ENCODE data around the gene SF1.

Gene SF1

DNA sequence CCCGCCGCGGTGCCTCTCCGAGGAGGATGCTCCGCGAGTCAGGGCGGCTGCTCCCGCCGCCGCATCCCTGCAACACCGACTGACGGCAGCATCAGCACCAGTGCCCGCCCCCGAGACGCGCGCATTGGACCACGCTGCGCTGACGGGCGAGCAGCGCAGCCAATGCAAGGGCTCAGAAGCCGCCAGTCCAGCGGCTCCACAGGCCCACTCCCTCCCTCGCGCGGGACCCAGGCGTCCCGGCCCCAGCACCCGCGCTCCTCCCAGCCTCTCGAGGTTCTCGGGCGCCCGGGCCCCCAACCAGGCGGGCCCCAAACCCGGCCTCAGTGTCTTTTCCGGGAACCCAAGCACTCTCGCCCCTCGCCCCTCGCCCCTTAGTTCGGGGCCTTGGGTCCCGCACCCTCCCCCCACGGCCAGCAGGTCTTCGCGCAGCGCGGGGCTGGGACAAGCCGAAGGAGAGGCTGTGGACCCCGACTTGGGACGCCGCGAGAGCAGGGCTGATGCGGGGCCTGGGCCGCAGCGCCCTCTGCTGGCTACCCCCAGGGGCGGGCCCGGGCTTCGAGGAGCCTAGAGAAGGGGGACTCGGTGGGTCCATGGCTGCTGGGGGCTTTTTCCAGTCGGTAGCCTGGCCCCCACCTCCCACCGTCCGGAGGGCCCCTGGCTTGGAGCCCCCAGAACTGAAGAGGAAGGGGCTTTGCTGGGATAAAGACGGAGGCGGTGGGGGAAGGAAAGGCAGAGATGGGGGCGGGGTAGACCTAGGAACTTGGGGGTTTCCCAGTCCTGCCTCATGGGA is 55.0 kb downstream of the SF1 start, which contains the start of gene NRXN2:
Gene NRXN2, minus strand, starts transcription at position 81 of the 790 bp plus-strand sequence. CDS start 9,498 bp downstream, outside the sequence.
- peak; percentile 70 to 76 (median 72) for DNase-seq

DNA sequence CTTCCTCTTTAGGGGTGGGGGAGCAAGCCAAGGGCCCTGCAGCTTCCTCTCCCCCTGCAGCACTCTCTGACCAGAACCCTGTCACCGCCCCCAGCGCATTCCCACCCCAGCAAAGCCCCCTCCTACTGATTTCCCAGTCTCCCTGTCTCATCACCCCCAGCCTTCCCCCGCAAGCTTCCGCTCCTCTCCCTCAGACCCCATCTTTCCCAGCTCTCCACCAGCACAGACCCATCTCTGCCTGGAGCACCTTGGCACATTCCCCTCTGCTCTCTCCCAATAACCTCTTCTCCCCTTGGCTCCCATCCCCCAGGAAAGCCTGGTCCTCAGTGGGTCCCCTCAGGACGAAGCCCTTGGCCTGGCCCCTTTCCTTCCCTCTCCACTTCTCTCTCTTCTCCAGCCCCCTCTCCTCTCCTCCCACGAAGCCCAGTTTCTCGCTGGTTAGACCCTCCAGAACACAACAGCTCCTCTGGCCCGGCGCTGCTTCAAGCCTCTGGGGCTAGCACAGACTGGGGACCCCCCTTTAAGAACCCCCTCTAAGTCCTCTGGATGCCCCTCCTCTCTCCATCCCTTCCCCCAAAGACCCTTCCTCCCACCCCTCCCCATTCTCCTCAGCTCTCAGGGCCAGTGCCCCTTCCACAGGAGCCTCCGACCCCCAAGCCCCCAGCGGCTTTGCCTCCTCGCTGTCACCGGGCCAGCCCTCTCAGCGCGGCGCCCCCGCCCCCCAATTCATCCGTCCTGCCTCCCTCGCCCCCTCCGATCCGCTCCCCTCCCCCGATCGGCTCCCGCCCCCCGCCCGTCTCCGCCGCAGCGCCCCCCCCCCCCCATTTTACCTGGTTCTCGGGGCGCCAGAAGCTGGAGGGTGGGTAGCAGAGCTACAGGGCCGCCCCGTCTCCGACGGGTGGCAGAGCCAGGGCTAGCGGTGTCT is 55.9 kb downstream of the SF1 start:
- DNase-seq, result no peak

DNA sequence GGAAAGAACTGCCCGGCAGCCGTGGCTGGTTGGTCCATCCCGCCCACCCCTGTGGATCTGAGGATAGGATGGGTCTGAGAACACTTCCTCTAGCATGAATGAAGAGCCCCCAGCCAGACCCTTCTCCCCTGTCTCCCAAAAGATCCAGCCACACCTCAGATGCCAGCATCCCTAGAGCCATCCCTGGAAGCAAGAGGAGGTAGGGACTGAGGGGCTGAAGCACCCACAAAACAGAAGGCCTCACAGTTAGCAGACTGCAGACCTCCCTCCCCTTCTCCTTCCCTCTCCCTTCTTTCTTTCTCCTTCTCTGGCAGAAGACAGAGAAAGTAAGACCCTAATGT is 57.0 kb downstream of the SF1 start:
- no peak for DNase-seq

DNA sequence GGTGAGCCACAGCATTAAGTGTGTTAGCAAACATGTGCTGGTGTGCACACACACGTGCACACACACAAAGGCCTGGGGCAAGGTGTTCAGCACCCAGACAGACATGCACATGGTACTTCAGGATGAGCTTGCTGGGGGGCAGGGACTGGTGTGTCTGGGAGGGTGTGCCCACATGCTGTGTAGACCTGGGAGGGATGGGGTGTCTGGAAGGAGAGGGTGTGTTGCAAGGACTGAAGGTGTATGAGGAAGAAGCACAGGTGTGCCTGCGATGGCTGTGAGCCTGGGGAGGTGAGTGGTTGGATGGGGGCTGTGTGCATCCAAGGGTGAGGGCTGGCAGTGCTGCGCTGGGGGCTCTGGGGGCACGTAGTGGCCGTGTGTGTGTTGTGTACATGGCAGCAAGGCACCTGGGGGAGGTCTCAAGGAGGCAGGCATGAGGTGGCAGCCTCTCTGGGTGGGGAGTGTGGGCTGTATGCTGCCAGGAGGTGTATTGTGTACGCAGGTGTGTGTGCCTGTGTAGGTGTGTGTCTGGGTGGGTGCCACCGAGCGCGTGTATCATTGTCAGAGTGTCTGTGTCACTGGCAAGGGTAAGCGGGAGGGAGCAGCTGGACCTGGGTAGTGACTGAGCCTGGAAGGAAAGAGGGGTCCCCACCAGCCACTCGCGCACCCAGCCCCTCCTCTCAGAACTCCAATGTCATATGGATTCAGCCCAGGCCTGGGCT is 57.5 kb downstream of the SF1 start:
- DNase-seq, result no peak

DNA sequence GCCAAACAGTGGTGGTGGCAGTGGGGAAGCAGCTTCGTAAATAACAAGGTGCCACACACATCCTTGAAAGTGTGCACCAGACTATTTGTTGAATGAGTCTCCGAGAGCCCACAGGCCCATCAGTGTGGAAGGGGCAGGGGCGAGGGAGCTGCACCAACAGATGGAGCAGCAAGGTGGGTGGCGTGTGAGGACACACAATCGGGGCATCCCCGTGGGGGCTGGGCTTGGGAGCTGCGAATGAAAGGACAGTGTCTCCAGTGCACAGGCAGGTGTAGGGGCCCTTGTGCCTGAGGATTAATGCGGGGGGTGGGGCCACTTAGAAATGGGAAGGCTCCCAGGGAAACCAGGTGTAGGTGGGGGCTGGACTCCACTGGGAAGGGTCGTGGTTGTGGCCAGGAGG is 58.2 kb downstream of the SF1 start:
- no peak for DNase-seq

DNA sequence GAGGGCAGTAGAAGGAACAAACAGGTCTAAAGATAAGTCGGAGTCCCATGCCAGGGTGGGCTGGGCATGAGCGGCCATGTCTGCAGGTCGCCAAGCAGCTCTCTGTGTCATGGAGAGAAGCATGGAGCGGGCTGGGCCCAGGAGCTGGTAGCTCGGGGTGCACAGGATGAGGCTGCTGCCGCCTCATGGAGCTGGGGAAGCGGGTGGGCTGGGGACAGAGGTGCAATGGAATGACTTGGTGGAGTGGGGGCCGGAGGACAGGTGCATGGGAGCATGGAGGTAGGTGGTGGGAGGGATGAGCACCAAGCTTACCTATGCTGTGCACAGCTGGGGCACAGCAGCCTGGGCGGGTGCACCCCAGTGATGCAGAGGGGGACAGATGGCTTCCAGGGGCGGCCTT is 58.9 kb downstream of the SF1 start:
- no peak for DNase-seq

DNA sequence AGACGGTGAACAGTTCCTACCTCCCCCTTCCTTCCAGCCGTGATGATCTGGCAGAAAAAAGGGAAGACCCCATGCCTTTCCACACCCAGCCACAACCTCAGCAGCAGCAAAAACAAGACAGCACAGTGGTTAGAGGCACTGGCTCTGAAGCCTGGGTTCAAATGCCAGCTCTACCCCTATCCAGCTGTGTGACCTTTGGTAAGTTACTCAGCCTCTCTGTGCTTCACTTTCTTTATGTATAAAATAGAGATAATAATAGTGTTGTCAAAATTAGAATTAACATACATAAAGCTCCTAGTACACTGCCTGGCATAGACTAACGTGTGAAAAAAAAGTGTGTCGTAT is 59.6 kb downstream of the SF1 start:
- DNase-seq, result no peak

DNA sequence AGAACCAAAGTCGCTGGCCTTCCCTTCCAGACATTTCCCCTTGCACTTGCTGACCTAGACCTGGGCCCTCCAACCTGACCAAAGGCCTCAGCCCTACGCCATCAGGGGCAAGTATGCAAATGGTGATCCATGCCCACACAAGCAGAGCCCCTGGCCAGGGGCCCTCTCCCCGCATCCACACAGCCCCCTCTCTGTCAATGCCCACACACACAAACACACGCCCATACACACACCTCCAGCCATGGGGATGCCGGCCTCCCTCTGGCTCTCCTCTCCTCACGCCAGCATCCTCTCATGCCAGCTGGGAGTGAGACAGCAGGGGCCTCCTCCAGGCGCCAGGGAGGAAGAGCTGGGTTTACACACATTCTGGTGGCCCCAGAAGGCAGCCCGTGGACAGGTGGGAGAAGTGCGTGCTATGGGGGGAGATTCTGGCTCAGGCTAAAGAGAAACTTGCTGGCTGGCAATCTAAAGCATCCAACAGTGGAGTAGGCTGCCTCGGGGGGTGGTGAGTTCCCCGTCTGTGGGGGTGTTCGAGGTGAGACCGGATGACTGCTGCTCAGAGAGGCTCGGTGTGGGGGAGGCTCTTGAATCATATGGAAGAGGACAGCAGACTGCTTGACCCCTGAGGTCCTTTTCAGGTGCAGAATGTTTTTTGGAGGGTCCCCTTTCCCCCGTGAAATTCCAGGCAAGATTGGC is 60.1 kb downstream of the SF1 start:
- DNase-seq, result no peak

DNA sequence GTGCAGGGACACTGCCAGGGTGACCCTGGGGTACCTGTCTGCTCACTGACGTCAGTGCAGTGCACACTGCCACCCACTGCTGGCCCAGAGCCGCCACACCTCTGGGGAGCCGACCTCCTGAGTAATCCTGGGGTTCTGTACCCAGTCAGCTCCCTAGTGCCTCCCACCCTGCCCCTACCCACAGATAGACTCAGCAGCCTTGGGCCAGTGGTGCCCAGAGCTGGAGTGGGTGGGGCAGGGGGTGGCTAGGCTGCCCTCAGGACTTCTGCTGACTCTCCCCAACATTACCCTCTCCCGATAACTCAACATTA is 61.1 kb downstream of the SF1 start:
- no peak for DNase-seq

DNA sequence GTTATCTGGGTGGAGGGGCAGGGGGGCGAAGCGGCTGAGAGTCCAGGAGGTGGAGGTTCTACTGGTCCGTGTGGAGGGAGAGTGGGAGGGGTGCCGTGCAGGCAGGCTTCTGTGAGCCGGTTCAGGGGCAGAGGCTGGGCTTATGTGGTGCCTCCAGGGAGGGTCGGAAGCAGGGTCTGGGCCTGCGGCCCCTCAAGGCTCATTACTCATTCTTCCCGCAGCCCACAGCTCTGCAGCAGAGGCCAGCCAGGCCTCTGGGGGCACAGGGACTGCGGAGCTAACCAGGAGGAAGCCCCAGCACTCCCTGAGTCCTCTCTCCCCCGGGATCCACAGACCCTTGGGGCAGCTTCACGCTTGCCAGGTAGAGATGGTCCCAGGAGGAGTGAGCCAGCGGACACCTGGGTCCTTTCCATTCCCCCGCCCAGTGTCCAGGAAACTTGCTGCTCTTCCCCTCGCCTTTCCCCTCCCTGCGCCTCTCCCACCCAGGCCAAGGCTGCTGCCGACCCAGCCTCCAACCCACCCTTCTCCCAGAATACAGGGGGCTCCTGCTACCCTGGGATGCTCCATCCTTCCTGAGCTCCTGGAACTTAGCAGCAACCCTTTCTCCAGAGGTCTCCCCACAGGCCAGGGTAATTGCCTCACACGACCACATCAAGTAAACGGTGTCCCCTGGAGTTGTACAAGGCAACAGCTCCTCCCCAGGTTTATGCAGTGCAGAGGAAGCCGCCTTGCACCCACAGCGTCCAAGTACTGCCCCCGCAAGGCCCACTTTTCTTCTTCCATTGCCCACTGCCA is 61.7 kb downstream of the SF1 start:
- DNase-seq, result no peak

DNA sequence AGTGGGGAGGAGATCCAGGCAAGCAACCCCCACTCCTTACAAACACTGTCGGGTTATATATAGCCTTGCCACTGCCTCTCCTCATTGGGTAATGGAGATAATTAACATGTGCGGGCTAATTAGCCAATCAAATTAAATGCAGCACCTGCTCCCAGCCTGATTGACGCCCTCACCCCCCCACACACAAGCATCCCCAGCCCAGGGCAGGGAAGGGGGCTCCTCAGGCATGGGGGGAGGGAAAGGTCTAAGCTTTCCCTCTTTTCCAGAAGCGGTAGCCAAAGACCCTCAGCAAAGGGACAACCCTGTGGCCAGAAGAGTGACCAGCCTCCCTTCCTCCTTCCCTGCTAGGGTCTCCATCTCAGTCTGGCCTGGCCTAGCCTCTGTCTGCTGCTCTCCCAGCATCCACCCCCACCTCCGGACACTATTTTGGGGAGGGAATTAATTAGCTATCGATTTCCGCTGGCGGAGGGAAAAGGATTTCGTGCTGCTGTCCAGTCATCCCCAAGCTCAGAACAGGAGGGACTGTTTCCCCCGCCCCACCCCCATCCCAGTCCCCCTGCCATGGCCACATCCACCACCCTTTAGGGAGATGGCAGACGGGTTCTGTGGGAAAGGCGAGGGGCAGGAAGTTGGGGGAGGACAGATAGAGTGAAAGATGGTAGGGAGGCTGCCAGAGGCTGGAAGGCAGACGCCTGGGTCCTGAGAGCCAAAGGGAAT is 62.4 kb downstream of the SF1 start:
- DNase-seq, result no peak

DNA sequence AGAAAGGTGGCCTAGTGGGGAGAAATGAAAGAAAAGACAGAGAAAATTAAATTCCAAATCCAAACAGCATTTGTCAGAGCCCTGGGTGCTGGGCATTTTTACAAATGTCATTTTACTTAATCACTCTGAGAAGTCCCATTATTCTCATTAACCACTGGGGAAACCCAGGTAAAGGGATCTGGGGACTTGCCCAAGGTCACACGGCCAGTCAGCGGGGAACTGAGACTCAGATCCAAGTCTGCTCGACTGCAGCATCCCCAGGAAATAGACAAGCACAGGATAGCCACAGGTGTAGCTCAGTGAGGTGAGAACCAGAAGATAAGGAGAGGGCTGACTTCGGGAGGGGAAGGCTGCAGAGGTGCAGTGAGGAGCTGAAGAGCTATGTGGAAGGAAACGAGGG is 63.2 kb downstream of the SF1 start:
- DNase-seq, result no peak

DNA sequence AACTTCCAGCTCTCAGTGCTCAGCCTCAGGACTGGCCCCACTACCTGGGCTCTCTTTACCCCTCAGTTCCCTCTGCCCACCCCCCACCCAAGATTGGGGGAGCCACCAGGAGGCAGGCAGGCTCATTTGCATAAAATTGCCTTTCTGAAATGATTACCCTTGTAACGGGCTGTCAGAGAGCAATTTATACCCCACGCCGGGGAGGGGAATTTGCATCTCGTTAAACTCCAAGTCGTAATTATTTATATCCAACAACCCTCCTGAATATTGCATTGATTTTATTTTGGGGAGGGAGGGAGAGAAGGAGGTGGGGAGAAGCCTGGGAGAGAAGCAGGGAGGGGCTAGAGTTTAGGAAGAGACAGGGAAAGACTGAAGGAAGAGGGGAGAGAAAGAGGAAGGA is 63.7 kb downstream of the SF1 start:
- DNase-seq, result no peak
